Liver (tissue), 9 donors: ENCODE results near the gene PDRG1. TPM values are rescaled to one million over a fixed set of nuclear protein-coding genes. Genes with fewer than 3 reads are reported as not detected.

Experiments
- DNase-seq: peaks from one replicate; pipeline ENCODE4 v3.0.0-alpha.2; 2017; ENCODE audit warnings: low spot score
- H3K27ac ChIP-seq, 2 donors: one replicate each; pipeline ENCODE4 v1.7.0; 2013; ENCODE audit warnings: inconsistent platforms in 2 of 2, low read length in 2 of 2, control low read depth in 1 of 2, low read depth in 1 of 2, mild to moderate bottlenecking in 1 of 2
- H3K27me3 ChIP-seq, 4 donors: one replicate each; pipeline versions ENCODE4 v1.6.1 to v1.7.0; 2013; ENCODE audit warnings: low read length in 3 of 4, inconsistent platforms in 1 of 4, mild to moderate bottlenecking in 1 of 4, moderate library complexity in 1 of 4; ENCODE audit not compliant: control insufficient read depth in 4 of 4, insufficient read depth in 4 of 4
- H3K36me3 ChIP-seq, 4 donors: one replicate each; pipeline versions ENCODE4 v1.6.1 to v1.7.0; 2013; ENCODE audit warnings: low read length in 3 of 4, mild to moderate bottlenecking in 3 of 4, low read depth in 1 of 4, moderate library complexity in 1 of 4; ENCODE audit not compliant: control insufficient read depth in 4 of 4, insufficient read depth in 3 of 4
- H3K4me1 ChIP-seq, 4 donors: one replicate each; pipeline versions ENCODE4 v1.6.1 to v1.7.0; 2013; ENCODE audit warnings: low read length in 3 of 4, mild to moderate bottlenecking in 3 of 4, moderate library complexity in 1 of 4; ENCODE audit not compliant: control insufficient read depth in 4 of 4, insufficient read depth in 4 of 4
- H3K4me3 ChIP-seq, 3 donors: one replicate each; pipeline versions ENCODE4 v1.6.1 to v1.7.0; 2013; ENCODE audit warnings: low read length in 3 of 3, control low read depth in 1 of 3, low read depth in 1 of 3, mild to moderate bottlenecking in 1 of 3
- H3K9ac ChIP-seq, 2 donors: one replicate each; pipeline ENCODE4 v1.7.0; 2013; ENCODE audit warnings: low read length in 2 of 2, mild to moderate bottlenecking in 2 of 2, moderate library complexity in 2 of 2, control low read depth in 1 of 2, low read depth in 1 of 2
- H3K9me3 ChIP-seq, 4 donors: one replicate each; pipeline versions ENCODE4 v1.6.1 to v1.7.0; 2013; ENCODE audit warnings: low read length in 3 of 4; ENCODE audit not compliant: control insufficient read depth in 4 of 4
- ATF3 ChIP-seq: IDR thresholded peaks from 2 replicates; pipeline ENCODE4 v1.6.1; 2016; ENCODE audit warnings: antibody characterized with exemption
- CTCF ChIP-seq: fragments of 150-350 bp; IDR thresholded peaks from 2 replicates; pipeline ENCODE4 v1.5.1; 2017; ENCODE audit warnings: improper control_type of control experiment, low read depth, low read length; ENCODE audit not compliant: missing input control
- EGR1 ChIP-seq, 2 donors: IDR thresholded peaks; 2 replicates each; pipeline ENCODE4 v1.6.1; 2016 to 2018; ENCODE audit warnings: antibody characterized with exemption in 2 of 2, low read depth in 2 of 2
- FOXA1 ChIP-seq: IDR thresholded peaks from 2 replicates; pipeline ENCODE4 v1.6.1; 2016; ENCODE audit warnings: antibody characterized with exemption
- FOXA2 ChIP-seq: IDR thresholded peaks from 2 replicates; pipeline ENCODE4 v1.6.1; 2016; ENCODE audit warnings: antibody characterized with exemption
- GABPA ChIP-seq, 2 donors: IDR thresholded peaks in 1 of 2; conservative IDR thresholded peaks in 1 of 2; 2 replicates each; pipeline ENCODE4 v1.6.1; 2016; ENCODE audit warnings: antibody characterized with exemption in 2 of 2, mild to moderate bottlenecking in 1 of 2, moderate library complexity in 1 of 2
- HNF4A ChIP-seq, 2 donors: conservative IDR thresholded peaks; 2 replicates each; pipeline ENCODE4 v1.6.1; 2016; ENCODE audit warnings: antibody characterized with exemption in 2 of 2, mild to moderate bottlenecking in 2 of 2
- HNF4G ChIP-seq: IDR thresholded peaks from 2 replicates; pipeline ENCODE4 v1.6.1; 2016; ENCODE audit warnings: antibody characterized with exemption
- JUND ChIP-seq, 2 donors: IDR thresholded peaks; 2 replicates each; pipeline ENCODE4 v1.6.1; 2016; ENCODE audit warnings: antibody characterized with exemption in 2 of 2
- MAX ChIP-seq: IDR thresholded peaks from 2 replicates; pipeline ENCODE4 v1.6.1; 2016; ENCODE audit warnings: antibody characterized with exemption
- NR2F2 ChIP-seq: IDR thresholded peaks from 2 replicates; pipeline ENCODE4 v1.6.1; 2016; ENCODE audit warnings: antibody characterized with exemption
- RAD21 ChIP-seq, 2 donors: IDR thresholded peaks; 2 replicates each; pipeline ENCODE4 v1.6.1; 2016; ENCODE audit warnings: antibody characterized with exemption in 2 of 2, mild to moderate bottlenecking in 2 of 2
- REST ChIP-seq: IDR thresholded peaks from 2 replicates; pipeline ENCODE4 v1.6.1; 2016; ENCODE audit warnings: antibody characterized with exemption, mild to moderate bottlenecking
- RXRA ChIP-seq, 2 donors: IDR thresholded peaks; 2 replicates each; pipeline ENCODE4 v1.6.1; 2017 to 2018; ENCODE audit warnings: antibody characterized with exemption in 2 of 2, mild to moderate bottlenecking in 1 of 2
- SP1 ChIP-seq: IDR thresholded peaks from 2 replicates; pipeline ENCODE4 v1.6.1; 2018; ENCODE audit warnings: antibody characterized with exemption, mild to moderate bottlenecking
- TAF1 ChIP-seq: conservative IDR thresholded peaks from 2 replicates; pipeline ENCODE4 v1.6.1; 2016; ENCODE audit warnings: antibody characterized with exemption, mild to moderate bottlenecking
- YY1 ChIP-seq: IDR thresholded peaks from 2 replicates; pipeline ENCODE4 v1.6.1; 2016; ENCODE audit warnings: antibody characterized with exemption, mild to moderate bottlenecking
- WGBS: extraction: QIAGEN DNeasy Blood & Tissue Kit; methylation state at CpG from one replicate; pipeline ENCODE4 v1.1.7; 2013; 5-methylcytosine and 5-hydroxymethylcytosine counted together
- polyA plus RNA-seq, 2 donors: library from polyadenylated mRNA; stranded (reverse) in 1 of 2; unstranded in 1 of 2; fragments of 200-250 nt in 1 of 2; fragments of >200 nt in 1 of 2; fragmentation: Nextera tagmentation in 1 of 2; extraction: Ambion mirVana in 1 of 2; gene quantifications; one replicate each; pipeline versions ENCODE4 v1.2.1 to v1.2.3, GENCODE V29; 2013 to 2015
- total RNA-seq, 2 donors: library from RNA; depleted of rRNA; stranded (reverse); fragments of >200 nt; gene quantifications; one replicate each; pipeline ENCODE4 v1.2.3, GENCODE V29; 2014
- donor health status: healthy.
- donor health status: healthy.
- donor health status: healthy.
- donor health status: healthy.
- donor health status: healthy.

PDRG1 gene
- total and polyA plus RNA-seq, 4 donors, result 2.2 to 8.0 (median 3.6) TPM

GRCh38 chr20:31926493-31926892 is 25.4 kb downstream of the PDRG1 start:
- Histone ChIP-seq H3K27ac (no peak overlapping the region), H3K27me3 (no peaks in the 10 kb centered on the region), H3K4me1 (no peaks in the 10 kb centered on the region), H3K9me3 (no peaks in the 10 kb centered on the region), H3K4me3 (no peak overlapping the region), H3K36me3 (no peaks in the 10 kb centered on the region), H3K9ac (no peak overlapping the region)
- TF ChIP-seq MAX, result no peak
- no peak for TF ChIP-seq HNF4G
- TF ChIP-seq HNF4A (conservative IDR thresholded peaks at IDR 0.05), result no peak
- no peak for TF ChIP-seq YY1
- no peak for TF ChIP-seq RAD21 (IDR thresholded peaks at IDR 0.05)
- no peak for TF ChIP-seq RXRA (IDR thresholded peaks at IDR 0.05)
- TF ChIP-seq FOXA1, result no peak
- TF ChIP-seq REST, result no peak
- TF ChIP-seq GABPA (IDR thresholded peaks at IDR 0.05 in 1 of 2, conservative IDR thresholded peaks at IDR 0.05 in 1 of 2), result no peak
- no peak for TF ChIP-seq SP1
- no peak for TF ChIP-seq NR2F2
- no peak for TF ChIP-seq FOXA2
- no peak for TF ChIP-seq JUND (IDR thresholded peaks at IDR 0.05)
- TF ChIP-seq TAF1, result no peak
- WGBS, result 89% methylated on average over 2 of the region's 2 CpGs
- no peak for DNase-seq

GRCh38 chr20:31925631-31926030 is 26.2 kb downstream of the PDRG1 start:
- H3K36me3 ChIP-seq, result no peaks in the 10 kb centered on the region
- 58% methylated on average over 9 of the region's 9 CpGs for WGBS
- H3K9me3 ChIP-seq, result no peaks in the 10 kb centered on the region
- no peak overlapping the region for H3K27ac ChIP-seq
- no peaks in the 10 kb centered on the region for H3K27me3 ChIP-seq
- no peaks in the 10 kb centered on the region for H3K4me1 ChIP-seq
- no peak for DNase-seq
- no peak overlapping the region for H3K4me3 ChIP-seq
- H3K9ac ChIP-seq, result no peak overlapping the region
- TF ChIP-seq HNF4G (no peak), FOXA2 (no peak), MAX (no peak), NR2F2 (no peak), GABPA (IDR thresholded peaks at IDR 0.05 in 1 of 2, conservative IDR thresholded peaks at IDR 0.05 in 1 of 2) (no peak)

- H3K9ac ChIP-seq, result no peak overlapping the region
- 90% methylated on average over 8 of the region's 8 CpGs for WGBS
- TF ChIP-seq CTCF (no peak), EGR1 (IDR thresholded peaks at IDR 0.05; ENCODE audit: low read depth in 2 of 2) (no peak), RXRA (IDR thresholded peaks at IDR 0.05) (no peak), REST (no peak), NR2F2 (no peak), HNF4A (conservative IDR thresholded peaks at IDR 0.05) (no peak), HNF4G (no peak), SP1 (no peak), GABPA (IDR thresholded peaks at IDR 0.05 in 1 of 2, conservative IDR thresholded peaks at IDR 0.05 in 1 of 2) (no peak), YY1 (no peak), MAX (no peak), JUND (IDR thresholded peaks at IDR 0.05) (no peak), ATF3 (no peak), FOXA2 (no peak)
Observed at GRCh38 chr20:31924561-31924960, 27.3 kb downstream of the PDRG1 start.

More at GRCh38 chr20:31924561-31924960, 27.3 kb downstream of the PDRG1 start:
- no peaks in the 10 kb centered on the region for H3K36me3 ChIP-seq
- no peaks in the 10 kb centered on the region for H3K4me1 ChIP-seq
- DNase-seq, result no peak
- no peak overlapping the region for H3K27ac ChIP-seq
- peaks cover 0 to 3% (median 0%) of the 10 kb centered on the region in 4 donors for H3K27me3 ChIP-seq
- no peaks in the 10 kb centered on the region for H3K9me3 ChIP-seq
- no peak overlapping the region for H3K4me3 ChIP-seq
